Psoas muscle (tissue), 8 donors: ENCODE results near the gene COL4A3. TPM values are rescaled to one million over a fixed set of nuclear protein-coding genes. Genes with fewer than 3 reads are reported as not detected.

ENCODE experiments used
- ATAC-seq, 4 donors: fragments of 200-7000 bp; cut with Tn5 transposase; one replicate each; pipeline ENCODE4 v1.9.1; 2020; ENCODE audit warnings: moderate library complexity in 3 of 4, mild to moderate bottlenecking in 2 of 4
- DNase-seq, 2 donors: peaks; one replicate each; pipeline ENCODE4 v3.0.0-alpha.2; 2020
- H3K27ac ChIP-seq: fragments of 200-600 bp; one replicate; pipeline ENCODE4 v1.8.0; 2022
- H3K27me3 ChIP-seq, 3 donors: fragments of 200-600 bp in 1 of 3; one replicate each; pipeline versions ENCODE4 v1.6.1 to v1.8.0; 2013 to 2022; ENCODE audit warnings: low read length in 2 of 3, mild to moderate bottlenecking in 2 of 3, moderate library complexity in 1 of 3; ENCODE audit not compliant: insufficient read depth in 3 of 3
- H3K36me3 ChIP-seq, 2 donors: fragments of 200-600 bp in 1 of 2; one replicate each; pipeline versions ENCODE4 v1.6.1 to v1.8.0; 2013 to 2022; ENCODE audit warnings: low read depth in 1 of 2, mild to moderate bottlenecking in 1 of 2, moderate library complexity in 1 of 2; ENCODE audit not compliant: insufficient read depth in 1 of 2
- H3K4me1 ChIP-seq: fragments of 200-600 bp; one replicate; pipeline ENCODE4 v1.8.0; 2022
- H3K4me3 ChIP-seq: fragments of 200-600 bp; one replicate; pipeline ENCODE4 v1.8.0; 2022; ENCODE audit warnings: mild to moderate bottlenecking
- H3K9me3 ChIP-seq: fragments of 200-600 bp; one replicate; pipeline ENCODE4 v1.8.0; 2022
- WGBS, 3 donors: extraction: QIAGEN DNeasy Blood & Tissue Kit; methylation state at CpG; one replicate each; pipeline versions ENCODE4 v1.1.6 to v1.1.7; 2013; 5-methylcytosine and 5-hydroxymethylcytosine counted together
- intact Hi-C, 2 donors: fragments of 100-400 bp; cut with DNase I; formaldehyde crosslinking; loops; one replicate each; pipeline versions ENCODE4 v1.11.0 to v1.14.2; 2022
- polyA plus RNA-seq, 3 donors: library from polyadenylated mRNA; stranded (reverse); fragments of 200-250 nt; gene quantifications; one replicate each; pipeline ENCODE4 v1.2.3, GENCODE V29; 2013
- total RNA-seq, 4 donors: library from RNA; stranded (reverse); fragmentation: NEBNext Ultra II Directional in 2 of 4; extraction: Animal tissue kit (Norgen Biotek cat#: 25700) in 2 of 4; gene quantifications; one replicate each; pipeline versions ENCODE4 v1.2.1 to v1.2.4, GENCODE V29; 2021 to 2023
- TF ChIP-seq, protein P1 (sequence below): fragments of 200-600 bp; IDR thresholded peaks from one replicate; pipeline ENCODE4 v1.8.0; 2022; ENCODE audit warnings: antibody characterized with exemption
- donor health status: healthy with polysubstance abuse.
- donor health status: DM: no; HTN: no; CAD: no; lungs with moderate emphysema.
- donor health status: Bipolar disorder and iron deficiency.
- donor health status: healthy.
- donor health status: DM: yes; HTN: yes; CAD: no.
- donor health status: DM: no; HTN: no; CAD: no.
- donor health status: DM: no; HTN: no; CAD: no.
- donor health status: DM: yes; HTN: yes; CAD: no.

Gene COL4A3
- total and polyA plus RNA-seq, 7 donors = 3.1 to 29.4 (median 5.6) TPM

GRCh38 chr2:227191367-227191766 is 26.9 kb downstream of the COL4A3 start:
- H3K36me3 ChIP-seq = no peaks in the 10 kb centered on the region
- TF ChIP-seq, protein P1, sequence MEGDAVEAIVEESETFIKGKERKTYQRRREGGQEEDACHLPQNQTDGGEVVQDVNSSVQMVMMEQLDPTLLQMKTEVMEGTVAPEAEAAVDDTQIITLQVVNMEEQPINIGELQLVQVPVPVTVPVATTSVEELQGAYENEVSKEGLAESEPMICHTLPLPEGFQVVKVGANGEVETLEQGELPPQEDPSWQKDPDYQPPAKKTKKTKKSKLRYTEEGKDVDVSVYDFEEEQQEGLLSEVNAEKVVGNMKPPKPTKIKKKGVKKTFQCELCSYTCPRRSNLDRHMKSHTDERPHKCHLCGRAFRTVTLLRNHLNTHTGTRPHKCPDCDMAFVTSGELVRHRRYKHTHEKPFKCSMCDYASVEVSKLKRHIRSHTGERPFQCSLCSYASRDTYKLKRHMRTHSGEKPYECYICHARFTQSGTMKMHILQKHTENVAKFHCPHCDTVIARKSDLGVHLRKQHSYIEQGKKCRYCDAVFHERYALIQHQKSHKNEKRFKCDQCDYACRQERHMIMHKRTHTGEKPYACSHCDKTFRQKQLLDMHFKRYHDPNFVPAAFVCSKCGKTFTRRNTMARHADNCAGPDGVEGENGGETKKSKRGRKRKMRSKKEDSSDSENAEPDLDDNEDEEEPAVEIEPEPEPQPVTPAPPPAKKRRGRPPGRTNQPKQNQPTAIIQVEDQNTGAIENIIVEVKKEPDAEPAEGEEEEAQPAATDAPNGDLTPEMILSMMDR = peak; percentile 35
- H3K4me3 ChIP-seq = peak overlapping the region; percentile 14
- no peaks in the 10 kb centered on the region for H3K27me3 ChIP-seq
- 13 to 28% (median 21%) methylated on average over 3 of the region's 3 CpGs for WGBS, 3 donors
- DNase-seq (peak in 1 of 2 donors; percentile 55), ATAC-seq (peak; percentile 59 to 72 (median 69))
- peak overlapping the region; percentile 92 for H3K27ac ChIP-seq
- H3K4me1 ChIP-seq = peaks cover 56% of the 10 kb centered on the region
- H3K9me3 ChIP-seq = no peaks in the 10 kb centered on the region
- intact Hi-C loops = loop anchor here in 1 of 2 donors (2.0 kb wide), 1 partner anchor 27 kb away; the partner anchor contains the start of genes COL4A3 and COL4A4

- WGBS, 3 donors = 72 to 94% (median 86%) methylated on average over 3 of the region's 3 CpGs
- intact Hi-C loops = no loop called here
- Histone ChIP-seq H3K9me3 (no peaks in the 10 kb centered on the region), H3K27ac (peak overlapping the region; percentile 92), H3K27me3 (no peaks in the 10 kb centered on the region), H3K4me1 (peaks cover 50% of the 10 kb centered on the region), H3K36me3 (no peaks in the 10 kb centered on the region), H3K4me3 (no peak overlapping the region)
- TF ChIP-seq, protein P1 = no peak
- ATAC-seq (no peak), DNase-seq (no peak)
These were observed 28.1 kb downstream of the COL4A3 start for GRCh38 chr2:227192491-227192890.

GRCh38 chr2:227194219-227194618 is 29.8 kb downstream of the COL4A3 start:
- WGBS, 3 donors = 66 to 91% (median 74%) methylated on average over 2 of the region's 2 CpGs
- intact Hi-C loops = no loop called here
- Histone ChIP-seq H3K36me3 (no peaks in the 10 kb centered on the region), H3K4me1 (peaks cover 53% of the 10 kb centered on the region), H3K27me3 (no peaks in the 10 kb centered on the region), H3K9me3 (no peaks in the 10 kb centered on the region), H3K4me3 (no peak overlapping the region), H3K27ac (peak overlapping the region; percentile 37)
- DNase-seq (no peak), ATAC-seq (no peak)
- TF ChIP-seq, protein P1 = no peak

GRCh38 chr2:227198866-227199265 is 34.4 kb downstream of the COL4A3 start:
- intact Hi-C loops = no loop called here
- no peaks in the 10 kb centered on the region for H3K36me3 ChIP-seq
- peak overlapping the region; percentile 32 for H3K27ac ChIP-seq
- WGBS, 3 donors = 31 to 43% (median 38%) methylated on average over 3 of the region's 3 CpGs
- no peaks in the 10 kb centered on the region for H3K9me3 ChIP-seq
- ATAC-seq (peak; percentile 64 to 72 (median 66)), DNase-seq (no peak)
- H3K27me3 ChIP-seq = no peaks in the 10 kb centered on the region
- no peak overlapping the region for H3K4me3 ChIP-seq
- TF ChIP-seq, protein P1 = no peak
- H3K4me1 ChIP-seq = peaks cover 31% of the 10 kb centered on the region

DNA sequence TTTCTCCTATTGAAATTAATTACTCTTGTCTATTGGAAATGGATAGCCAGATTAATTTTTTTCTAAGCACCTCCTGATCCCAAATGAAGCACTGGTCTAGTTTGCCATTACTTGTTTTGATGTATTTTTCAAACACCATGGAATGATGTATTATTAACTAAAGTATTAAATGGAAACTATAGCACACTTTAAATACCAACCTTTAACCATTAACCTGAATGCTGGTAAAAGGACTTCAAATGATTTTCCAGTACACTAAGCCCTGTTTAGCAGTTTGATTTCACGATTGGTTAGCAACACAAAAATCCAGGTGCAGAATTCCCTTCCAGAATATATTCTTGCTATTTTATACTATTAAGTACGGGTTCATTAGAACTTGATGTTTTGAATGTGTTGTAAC is 37.3 kb downstream of the COL4A3 start:
- DNase-seq (no peak), ATAC-seq (no peak)
- Histone ChIP-seq H3K4me3 (no peak overlapping the region), H3K9me3 (no peaks in the 10 kb centered on the region), H3K27me3 (no peaks in the 10 kb centered on the region), H3K36me3 (no peaks in the 10 kb centered on the region), H3K27ac (no peak overlapping the region), H3K4me1 (peaks cover 51% of the 10 kb centered on the region)
- intact Hi-C loops = no loop called here
- TF ChIP-seq, protein P1 = no peak
- WGBS, 3 donors = 84 to 93% (median 86%) methylated on average over 2 of the region's 2 CpGs
